ENCODE results near the gene GNG12.

DNA sequence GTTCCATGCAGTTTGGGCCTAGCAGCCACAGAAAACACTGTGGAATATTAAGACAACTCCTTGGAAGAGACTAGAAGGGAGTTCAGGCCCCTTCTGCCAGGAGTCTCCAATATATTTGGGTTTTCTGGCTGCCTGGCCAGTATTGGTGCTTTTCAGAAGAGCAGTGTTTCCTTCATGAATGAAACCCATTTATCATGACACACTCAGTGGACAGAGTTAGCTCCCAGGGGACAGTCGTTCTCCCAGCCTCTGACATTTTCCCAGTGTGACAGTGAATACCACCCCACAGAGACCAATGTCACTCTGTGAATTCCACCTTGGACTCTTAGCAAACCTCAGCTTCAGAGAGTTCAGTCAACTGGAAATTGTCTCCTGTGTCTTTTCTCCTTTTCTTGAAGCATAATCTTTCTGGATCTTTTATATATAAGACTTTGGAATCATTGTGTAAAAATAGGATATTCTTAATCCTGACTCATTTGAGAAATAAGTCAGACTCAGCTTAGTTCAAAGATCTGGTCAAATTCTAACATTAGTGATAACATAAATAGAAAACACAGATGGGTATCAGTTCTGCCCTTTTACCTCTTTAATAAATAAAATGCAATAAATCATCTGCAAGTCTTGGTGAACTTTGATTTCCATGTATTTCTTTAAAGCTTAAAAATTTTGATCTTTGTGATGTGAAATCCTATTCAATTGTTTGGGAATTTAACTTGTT lies 40.4 kb downstream of the GNG12 start:
- no peak for TF ChIP-seq POLR2A (IDR thresholded peaks at IDR 0.05; ENCODE audit: extremely low read depth, insufficient read length)
- TF ChIP-seq, protein P1, sequence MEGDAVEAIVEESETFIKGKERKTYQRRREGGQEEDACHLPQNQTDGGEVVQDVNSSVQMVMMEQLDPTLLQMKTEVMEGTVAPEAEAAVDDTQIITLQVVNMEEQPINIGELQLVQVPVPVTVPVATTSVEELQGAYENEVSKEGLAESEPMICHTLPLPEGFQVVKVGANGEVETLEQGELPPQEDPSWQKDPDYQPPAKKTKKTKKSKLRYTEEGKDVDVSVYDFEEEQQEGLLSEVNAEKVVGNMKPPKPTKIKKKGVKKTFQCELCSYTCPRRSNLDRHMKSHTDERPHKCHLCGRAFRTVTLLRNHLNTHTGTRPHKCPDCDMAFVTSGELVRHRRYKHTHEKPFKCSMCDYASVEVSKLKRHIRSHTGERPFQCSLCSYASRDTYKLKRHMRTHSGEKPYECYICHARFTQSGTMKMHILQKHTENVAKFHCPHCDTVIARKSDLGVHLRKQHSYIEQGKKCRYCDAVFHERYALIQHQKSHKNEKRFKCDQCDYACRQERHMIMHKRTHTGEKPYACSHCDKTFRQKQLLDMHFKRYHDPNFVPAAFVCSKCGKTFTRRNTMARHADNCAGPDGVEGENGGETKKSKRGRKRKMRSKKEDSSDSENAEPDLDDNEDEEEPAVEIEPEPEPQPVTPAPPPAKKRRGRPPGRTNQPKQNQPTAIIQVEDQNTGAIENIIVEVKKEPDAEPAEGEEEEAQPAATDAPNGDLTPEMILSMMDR (IDR thresholded peaks at IDR 0.05; ENCODE audit: low read depth, low read length): no peak
- TF ChIP-seq, protein P2, sequence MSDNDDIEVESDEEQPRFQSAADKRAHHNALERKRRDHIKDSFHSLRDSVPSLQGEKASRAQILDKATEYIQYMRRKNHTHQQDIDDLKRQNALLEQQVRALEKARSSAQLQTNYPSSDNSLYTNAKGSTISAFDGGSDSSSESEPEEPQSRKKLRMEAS (IDR thresholded peaks at IDR 0.05; ENCODE audit: low read depth, low read length): no peak

Measured in NB4 (cell line).